ENCODE data around the gene ERGIC1. TPM values are rescaled to one million over a fixed set of nuclear protein-coding genes. Genes with fewer than 3 reads are reported as not detected.

ERGIC1 gene
- total and polyA plus RNA-seq, 7 donors: 49.9 to 116 (median 53.9) TPM

DNA sequence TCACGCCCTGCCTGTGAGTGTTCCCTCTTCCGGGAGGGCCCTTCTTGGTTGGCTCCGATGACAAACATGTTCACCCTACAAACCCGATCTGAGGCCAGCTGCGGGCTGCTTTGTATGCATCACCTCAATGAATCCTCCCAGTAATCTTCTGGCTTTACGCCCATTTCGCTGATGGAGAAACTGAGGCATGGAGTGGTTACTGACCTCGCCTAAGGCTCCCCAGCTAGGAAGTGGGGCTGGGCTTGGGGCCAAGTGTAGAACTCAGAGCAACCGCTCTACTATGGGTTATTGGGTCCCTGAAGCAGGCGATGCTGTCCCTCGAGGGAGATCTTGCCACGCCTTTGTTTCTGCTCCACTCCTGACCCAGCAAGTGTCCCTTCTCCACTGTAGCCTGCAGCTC lies 86.9 kb downstream of the ERGIC1 start:
- WGBS, 3 donors: 93 to 95% (median 95%) methylated on average over 12 of the region's 12 CpGs
- no peak overlapping the region for H3K27ac ChIP-seq
- DNase-seq: no peak
- no peak for ATAC-seq
- H3K4me3 ChIP-seq: no peak overlapping the region
- H3K36me3 ChIP-seq (ENCODE audit: insufficient read depth in 1 of 2, low read depth in 1 of 2): peaks cover 0 to 38% of the 10 kb centered on the region in 2 donors
- H3K4me1 ChIP-seq: peaks cover 5% of the 10 kb centered on the region
- TF ChIP-seq, protein P1, sequence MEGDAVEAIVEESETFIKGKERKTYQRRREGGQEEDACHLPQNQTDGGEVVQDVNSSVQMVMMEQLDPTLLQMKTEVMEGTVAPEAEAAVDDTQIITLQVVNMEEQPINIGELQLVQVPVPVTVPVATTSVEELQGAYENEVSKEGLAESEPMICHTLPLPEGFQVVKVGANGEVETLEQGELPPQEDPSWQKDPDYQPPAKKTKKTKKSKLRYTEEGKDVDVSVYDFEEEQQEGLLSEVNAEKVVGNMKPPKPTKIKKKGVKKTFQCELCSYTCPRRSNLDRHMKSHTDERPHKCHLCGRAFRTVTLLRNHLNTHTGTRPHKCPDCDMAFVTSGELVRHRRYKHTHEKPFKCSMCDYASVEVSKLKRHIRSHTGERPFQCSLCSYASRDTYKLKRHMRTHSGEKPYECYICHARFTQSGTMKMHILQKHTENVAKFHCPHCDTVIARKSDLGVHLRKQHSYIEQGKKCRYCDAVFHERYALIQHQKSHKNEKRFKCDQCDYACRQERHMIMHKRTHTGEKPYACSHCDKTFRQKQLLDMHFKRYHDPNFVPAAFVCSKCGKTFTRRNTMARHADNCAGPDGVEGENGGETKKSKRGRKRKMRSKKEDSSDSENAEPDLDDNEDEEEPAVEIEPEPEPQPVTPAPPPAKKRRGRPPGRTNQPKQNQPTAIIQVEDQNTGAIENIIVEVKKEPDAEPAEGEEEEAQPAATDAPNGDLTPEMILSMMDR (IDR thresholded peaks at IDR 0.05): no peak
- no peaks in the 10 kb centered on the region for H3K27me3 ChIP-seq (ENCODE audit: insufficient read depth in 3 of 3, low read length in 2 of 3)
- intact Hi-C loops (cut with DNase I): no loop called here
- H3K9me3 ChIP-seq: no peaks in the 10 kb centered on the region

DNA sequence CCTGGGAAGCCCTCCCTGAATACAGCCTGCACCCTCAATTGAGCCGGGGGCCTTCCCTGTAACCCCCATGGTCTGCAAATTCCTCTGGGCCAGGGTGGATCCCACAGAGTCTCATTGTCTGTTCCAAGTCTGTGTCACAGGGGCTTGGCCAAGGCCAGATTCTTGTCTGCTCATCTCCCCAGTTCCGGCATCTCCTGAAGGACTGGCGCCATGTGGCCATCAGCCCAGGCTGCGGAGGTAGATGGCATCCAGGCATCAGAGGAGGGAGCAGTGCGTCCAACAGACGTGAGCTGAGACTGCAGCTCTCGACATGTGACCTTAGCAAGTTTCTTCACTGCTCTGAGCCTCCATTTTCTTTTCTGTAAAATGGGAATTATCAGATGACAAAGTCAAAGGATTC lies 87.9 kb downstream of the ERGIC1 start:
- no peak overlapping the region for H3K4me3 ChIP-seq
- 82 to 91% (median 83%) methylated on average over 7 of the region's 7 CpGs for WGBS, 3 donors
- peaks cover 0 to 38% of the 10 kb centered on the region in 2 donors for H3K36me3 ChIP-seq (ENCODE audit: insufficient read depth in 1 of 2, low read depth in 1 of 2)
- TF ChIP-seq, protein P1 (IDR thresholded peaks at IDR 0.05): no peak
- DNase-seq (no peak), ATAC-seq (no peak)
- H3K27ac ChIP-seq: no peak overlapping the region
- H3K4me1 ChIP-seq: peaks cover 5% of the 10 kb centered on the region
- no peaks in the 10 kb centered on the region for H3K27me3 ChIP-seq (ENCODE audit: insufficient read depth in 3 of 3, low read length in 2 of 3)
- H3K9me3 ChIP-seq: no peaks in the 10 kb centered on the region
- intact Hi-C loops (cut with DNase I): no loop called here

DNA sequence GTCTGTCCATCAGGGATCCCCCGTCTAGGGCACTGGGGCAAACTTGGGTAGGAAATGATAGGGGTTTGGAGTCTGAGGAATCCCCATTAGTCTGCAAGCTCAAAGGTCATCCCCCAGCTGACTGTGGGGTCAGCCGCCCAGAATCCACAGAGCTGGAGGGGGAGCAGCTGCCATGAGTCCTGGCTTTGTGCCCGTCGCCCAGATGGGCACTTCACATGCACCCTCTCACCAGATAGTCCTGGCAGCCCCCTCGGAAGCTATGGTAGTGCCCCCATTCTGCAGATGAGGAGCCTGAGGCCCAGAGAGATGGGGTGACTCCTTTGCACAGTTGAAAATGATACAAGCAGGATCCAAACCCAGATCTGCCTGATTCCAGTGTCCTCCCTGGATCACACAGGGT lies 89.5 kb downstream of the ERGIC1 start:
- no peak for DNase-seq
- peaks cover 0 to 43% of the 10 kb centered on the region in 2 donors for H3K36me3 ChIP-seq (ENCODE audit: insufficient read depth in 1 of 2, low read depth in 1 of 2)
- 83 to 93% (median 89%) methylated on average over 5 of the region's 5 CpGs for WGBS, 3 donors
- no peaks in the 10 kb centered on the region for H3K27me3 ChIP-seq (ENCODE audit: insufficient read depth in 3 of 3, low read length in 2 of 3)
- H3K9me3 ChIP-seq: no peaks in the 10 kb centered on the region
- TF ChIP-seq, protein P1 (IDR thresholded peaks at IDR 0.05): no peak
- intact Hi-C loops (cut with DNase I): no loop called here
- ATAC-seq: no peak
- peaks cover 5% of the 10 kb centered on the region for H3K4me1 ChIP-seq
- no peak overlapping the region for H3K4me3 ChIP-seq
- no peak overlapping the region for H3K27ac ChIP-seq

DNA sequence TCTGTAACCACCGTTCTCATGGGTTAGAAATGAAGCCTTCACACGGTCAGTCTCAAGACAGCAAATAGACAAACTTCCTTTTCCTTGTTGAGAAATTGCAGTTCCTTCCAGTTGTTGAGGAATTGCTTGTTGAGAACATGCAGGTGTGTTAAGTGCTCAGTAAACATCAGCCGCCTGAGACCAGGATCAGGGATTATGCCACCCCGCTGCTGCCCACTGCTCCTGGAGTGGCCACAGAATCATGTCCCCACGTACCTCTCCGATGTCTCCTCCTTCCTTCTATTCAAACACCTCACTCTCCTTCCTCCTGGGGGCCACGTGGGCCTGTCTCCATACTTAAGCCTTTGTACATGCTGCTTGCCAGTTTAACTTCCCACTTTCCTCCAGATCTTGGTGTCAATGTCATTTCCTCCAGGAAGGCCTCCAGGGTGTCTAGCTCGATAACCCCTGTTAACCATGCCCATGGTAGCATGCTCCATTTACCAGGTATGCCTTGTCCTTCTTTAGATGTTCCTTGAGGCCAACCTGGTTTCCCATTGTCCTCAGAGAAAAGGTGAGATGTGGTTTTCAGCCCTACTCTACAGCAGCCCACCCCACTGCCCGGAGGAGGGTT lies 91.4 kb downstream of the ERGIC1 start:
- Histone ChIP-seq H3K36me3 (ENCODE audit: insufficient read depth in 1 of 2, low read depth in 1 of 2) (peaks cover 0 to 35% of the 10 kb centered on the region in 2 donors), H3K27ac (no peak overlapping the region)
- intact Hi-C loops (cut with DNase I): no loop called here

More for the DNA sequence above, 91.4 kb downstream of the ERGIC1 start:
- Histone ChIP-seq H3K27me3 (ENCODE audit: insufficient read depth in 3 of 3, low read length in 2 of 3) (no peaks in the 10 kb centered on the region), H3K4me3 (no peak overlapping the region), H3K9me3 (no peaks in the 10 kb centered on the region), H3K4me1 (no peaks in the 10 kb centered on the region)
- WGBS, 3 donors: 71 to 84% (median 83%) methylated on average over 8 to 9 of the region's 9 CpGs
- DNase-seq (no peak), ATAC-seq (no peak)
- TF ChIP-seq, protein P1 (IDR thresholded peaks at IDR 0.05): no peak
